Muscle of leg (tissue), 11 donors: ENCODE measurements around the gene HOXB4. TPM values are rescaled to one million over a fixed set of nuclear protein-coding genes. Genes with fewer than 3 reads are reported as not detected.

ENCODE experiments used
- DNase-seq: peaks from one replicate; pipeline ENCODE4 v3.0.0; 2013
- H3K27ac ChIP-seq: one replicate; pipeline ENCODE4 v1.5.1; 2013; ENCODE audit warnings: mild to moderate bottlenecking, low read length, control low read depth
- H3K27me3 ChIP-seq: one replicate; pipeline ENCODE4 v1.6.1; 2013; ENCODE audit warnings: low read length; ENCODE audit not compliant: control insufficient read depth, insufficient read depth
- H3K36me3 ChIP-seq: one replicate; pipeline ENCODE4 v1.6.1; 2013; ENCODE audit warnings: low read length; ENCODE audit not compliant: control insufficient read depth, insufficient read depth
- H3K4me1 ChIP-seq: one replicate; pipeline ENCODE4 v1.6.1; 2013; ENCODE audit warnings: low read length; ENCODE audit not compliant: control insufficient read depth, insufficient read depth
- H3K4me3 ChIP-seq: one replicate; pipeline ENCODE4 v1.5.1; 2013; ENCODE audit warnings: low read length, control low read depth
- H3K9me3 ChIP-seq: replicated peaks from 2 replicates; pipeline ENCODE4 v1.6.1; 2013; ENCODE audit warnings: low read depth, low read length; ENCODE audit not compliant: control insufficient read depth
- WGBS: methylation state at CpG from one replicate; pipeline ENCODE4 v1.1.5; 2013; ENCODE audit warnings: missing lambda C conversion rate; ENCODE audit not compliant: insufficient coverage; 5-methylcytosine and 5-hydroxymethylcytosine counted together
- polyA plus RNA-seq, 8 donors: library from polyadenylated mRNA; unstranded; fragments of 120-200 nt; gene quantifications; one replicate each; pipeline versions ENCODE4 v1.2.1 to v1.2.3, GENCODE V29; 2013; ENCODE audit warnings: inconsistent platforms in 1 of 8, low replicate concordance in 1 of 8; ENCODE audit not compliant: insufficient read length in 8 of 8, insufficient read depth in 1 of 8
- total RNA-seq: library from RNA; stranded (reverse); fragments of 120-200 nt; gene quantifications from one replicate; pipeline ENCODE4 v1.2.4, GENCODE V29; 2013

HOXB4 gene
- total and polyA plus RNA-seq, 9 donors, result 0.53 to 1.7 (median 1.2) TPM

GRCh38 chr17:48599354-48599753, 21.2 kb upstream of the HOXB4 start:
- H3K4me3 ChIP-seq, result no peak overlapping the region
- WGBS, result no CpG with 5 or more reads among the region's 5 CpGs
- H3K4me1 ChIP-seq, result peaks cover 23% of the 10 kb centered on the region
- no peaks in the 10 kb centered on the region for H3K36me3 ChIP-seq
- H3K27ac ChIP-seq, result no peak overlapping the region
- no peak for DNase-seq
- peaks cover 3% of the 10 kb centered on the region for H3K9me3 ChIP-seq
- H3K27me3 ChIP-seq, result peaks cover 99% of the 10 kb centered on the region

- H3K4me1 ChIP-seq, result peaks cover 25% of the 10 kb centered on the region
- no CpG with 5 or more reads among the region's 7 CpGs for WGBS
- DNase-seq, result no peak
- peaks cover 3% of the 10 kb centered on the region for H3K9me3 ChIP-seq
- peaks cover 99% of the 10 kb centered on the region for H3K27me3 ChIP-seq
- no peak overlapping the region for H3K4me3 ChIP-seq
- H3K27ac ChIP-seq, result peak overlapping the region; percentile 10
- no peaks in the 10 kb centered on the region for H3K36me3 ChIP-seq
Measured at GRCh38 chr17:48598736-48599135, 20.6 kb upstream of the HOXB4 start.

DNA sequence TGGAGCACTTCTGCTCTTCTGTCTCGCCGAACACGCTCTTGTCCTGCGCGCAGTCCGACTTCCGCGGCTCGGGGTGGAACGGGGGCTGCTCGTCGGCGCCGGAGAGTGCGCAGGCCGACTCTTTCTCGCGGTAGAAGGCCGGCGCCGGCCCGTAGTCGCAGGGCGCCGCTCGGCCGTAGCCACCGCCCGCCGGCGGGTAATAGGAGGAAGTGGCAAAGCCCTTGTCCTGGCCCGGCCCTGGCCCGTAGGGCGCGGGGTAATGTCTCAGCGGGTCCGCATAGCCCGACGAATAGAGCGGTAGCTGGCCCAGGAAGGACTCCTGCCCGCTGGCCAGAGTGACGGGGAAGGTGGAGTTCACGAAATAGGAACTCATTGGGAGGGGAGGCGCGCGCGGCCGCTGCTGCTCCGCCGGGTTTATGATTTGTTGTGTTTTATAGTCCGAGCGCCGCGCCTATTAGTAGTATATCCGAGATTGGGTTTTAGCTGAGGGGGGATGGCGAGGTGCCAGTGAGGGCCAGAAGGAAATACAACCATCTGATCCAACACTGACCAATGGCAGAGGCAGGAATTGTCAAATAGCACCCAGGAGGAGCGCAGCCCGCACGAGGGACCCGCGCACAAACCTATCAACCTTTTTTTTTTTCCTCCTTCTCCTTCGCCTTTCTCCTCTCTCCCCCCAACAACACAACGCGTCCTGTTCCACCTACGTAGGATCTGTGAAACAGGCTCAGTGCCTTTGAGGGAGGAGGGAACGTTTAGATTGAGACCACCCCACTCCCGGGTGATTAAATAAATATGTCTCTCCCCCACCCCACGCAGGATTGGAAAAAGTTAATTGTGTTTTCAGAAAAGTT, 19.9 kb upstream of the HOXB4 start:
- H3K9me3 ChIP-seq, result peaks cover under 1% of the 10 kb centered on the region
- WGBS, result under 1% methylated on average over 42 of the region's 68 CpGs
- no peak for DNase-seq
- peaks cover 99% of the 10 kb centered on the region for H3K27me3 ChIP-seq
- H3K27ac ChIP-seq, result peak overlapping the region; percentile 78
- no peaks in the 10 kb centered on the region for H3K36me3 ChIP-seq
- H3K4me1 ChIP-seq, result peaks cover 31% of the 10 kb centered on the region
- peak overlapping the region; percentile 40 for H3K4me3 ChIP-seq

DNA sequence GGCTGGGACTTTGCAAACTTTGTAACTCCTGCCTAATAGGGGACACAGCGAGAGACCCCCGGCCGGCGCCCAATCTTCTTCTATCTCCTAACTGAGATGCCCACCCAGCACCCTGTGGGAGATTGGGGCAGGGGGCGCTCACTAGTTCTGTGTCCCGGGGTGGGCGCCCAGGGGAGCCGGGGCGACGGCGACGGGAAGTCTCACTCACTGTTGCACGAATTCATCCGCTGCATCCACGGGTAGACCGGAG, 19.3 kb upstream of the HOXB4 start:
- Histone ChIP-seq H3K36me3 (no peaks in the 10 kb centered on the region), H3K4me1 (peaks cover 34% of the 10 kb centered on the region), H3K27ac (no peak overlapping the region), H3K9me3 (no peaks in the 10 kb centered on the region), H3K4me3 (peak overlapping the region; percentile 40), H3K27me3 (peaks cover 99% of the 10 kb centered on the region)
- 1% methylated on average over 12 of the region's 16 CpGs for WGBS
- DNase-seq, result no peak

DNA sequence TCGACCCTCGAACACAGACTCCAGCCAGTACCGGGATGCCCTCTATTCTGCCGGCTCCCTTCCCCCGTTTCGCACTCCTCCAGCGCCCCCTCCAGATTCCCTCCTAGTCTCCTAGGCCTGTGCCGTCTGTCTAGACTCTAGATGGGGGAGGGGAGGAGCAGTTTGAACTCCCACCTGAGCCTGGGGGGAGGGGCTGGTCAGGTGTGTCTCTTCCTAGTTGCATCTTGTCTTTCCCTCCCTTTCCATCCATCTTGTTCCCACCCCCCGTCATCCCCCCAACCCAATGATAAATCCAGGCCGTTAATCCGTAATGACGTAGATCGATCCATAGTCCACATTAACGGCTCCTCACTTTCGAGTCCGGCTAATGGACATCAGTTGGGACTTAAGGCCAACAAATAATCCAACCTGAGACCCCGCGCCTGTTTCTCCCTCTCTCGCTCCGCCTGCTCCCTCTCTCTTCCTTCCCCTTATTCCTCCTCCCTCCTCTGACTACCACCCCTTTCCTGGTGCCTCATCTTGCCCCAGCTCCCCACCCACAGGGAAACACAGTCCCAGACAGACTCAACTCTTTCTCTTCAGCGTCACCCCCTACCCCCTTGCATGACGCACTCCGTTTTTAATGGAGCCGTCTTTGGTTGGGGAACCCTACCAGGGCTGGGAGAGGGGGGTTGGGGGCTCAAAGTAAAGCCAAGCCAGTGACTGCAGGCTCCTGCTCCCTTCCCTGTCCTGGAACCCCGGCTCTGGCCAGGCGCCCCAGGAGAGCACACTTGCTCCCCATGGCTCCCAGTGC, 18.8 kb upstream of the HOXB4 start:
- H3K4me3 ChIP-seq, result peak overlapping the region; percentile 40
- DNase-seq, result no peak
- WGBS, result 12% methylated on average over 14 of the region's 26 CpGs
- peaks cover 33% of the 10 kb centered on the region for H3K4me1 ChIP-seq
- H3K27ac ChIP-seq, result no peak overlapping the region
- no peaks in the 10 kb centered on the region for H3K36me3 ChIP-seq
- no peaks in the 10 kb centered on the region for H3K9me3 ChIP-seq
- H3K27me3 ChIP-seq, result peaks cover 99% of the 10 kb centered on the region

DNA sequence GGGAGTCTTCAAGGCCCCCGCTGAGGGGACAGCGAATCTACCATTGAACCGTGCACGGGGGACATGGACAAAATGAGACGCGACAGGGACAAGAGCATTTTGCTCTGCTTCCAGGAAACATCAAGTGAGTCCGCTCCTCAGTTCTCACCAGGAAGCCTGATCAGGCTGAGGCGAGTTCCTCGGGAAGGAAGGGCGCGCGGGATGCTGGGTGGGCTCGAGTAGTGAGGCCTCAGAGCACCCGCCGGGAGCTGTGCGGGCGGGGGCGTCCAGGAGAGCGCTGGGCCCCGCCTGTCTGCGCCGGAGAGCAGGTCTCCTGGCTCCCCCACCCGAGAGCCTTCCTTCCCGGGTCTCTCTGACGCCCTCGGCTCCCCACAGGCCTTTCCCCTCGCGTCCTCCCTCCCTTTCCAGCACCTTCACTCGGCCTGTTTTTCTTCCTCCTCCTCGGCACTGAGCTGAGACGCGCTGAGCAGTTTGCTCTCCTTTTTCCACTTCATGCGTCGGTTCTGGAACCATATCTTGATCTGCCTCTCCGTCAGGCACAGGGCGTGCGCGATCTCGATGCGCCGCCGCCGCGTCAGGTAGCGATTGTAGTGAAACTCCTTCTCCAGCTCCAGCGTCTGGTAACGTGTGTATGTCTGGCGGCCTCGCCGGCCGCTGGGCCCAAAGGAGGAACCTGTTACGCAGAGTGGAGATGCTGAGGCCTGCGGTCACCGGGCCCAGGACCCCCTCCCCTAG, 18.0 kb upstream of the HOXB4 start:
- no peaks in the 10 kb centered on the region for H3K36me3 ChIP-seq
- no peak overlapping the region for H3K4me3 ChIP-seq
- WGBS, result 8% methylated on average over 52 of the region's 54 CpGs
- peaks cover 99% of the 10 kb centered on the region for H3K27me3 ChIP-seq
- peaks cover 28% of the 10 kb centered on the region for H3K4me1 ChIP-seq
- H3K9me3 ChIP-seq, result no peaks in the 10 kb centered on the region
- H3K27ac ChIP-seq, result peak overlapping the region; percentile 31
- no peak for DNase-seq

DNA sequence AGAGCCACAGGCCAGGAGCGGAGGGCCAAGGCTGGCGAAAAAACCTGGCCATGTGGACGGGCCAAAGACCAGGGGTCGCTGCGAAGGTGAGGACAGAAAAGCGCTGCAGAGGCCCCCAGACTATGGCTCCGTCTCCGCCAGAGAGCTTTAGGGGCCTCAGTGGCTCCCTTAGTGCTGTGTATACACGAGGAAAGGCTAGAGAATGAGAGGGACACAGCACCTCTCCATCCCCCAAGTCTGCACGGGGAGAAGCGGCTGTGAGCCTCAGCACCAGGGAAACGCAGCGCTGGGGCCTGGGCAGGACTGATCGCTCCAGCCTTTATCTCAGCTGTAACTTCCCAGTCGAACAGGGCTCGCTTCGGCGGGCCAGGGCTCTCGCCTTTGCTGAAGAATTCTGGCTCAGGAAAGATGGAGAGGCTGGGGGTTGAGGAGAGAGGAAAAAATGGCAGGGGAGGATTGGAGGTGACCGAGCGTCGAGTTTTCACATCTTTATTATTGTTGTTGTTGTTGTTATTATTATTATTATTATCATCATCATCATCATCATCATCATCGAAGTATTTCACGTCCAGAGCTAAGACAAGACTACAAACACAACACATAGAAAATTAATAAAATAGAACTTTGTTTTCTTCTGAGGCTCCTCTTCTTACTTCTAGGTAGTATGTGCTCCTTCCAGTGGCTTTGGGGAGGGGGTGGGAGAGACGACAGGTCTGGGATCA, 17.3 kb upstream of the HOXB4 start:
- no peaks in the 10 kb centered on the region for H3K36me3 ChIP-seq
- WGBS, result 36% methylated on average over 13 of the region's 25 CpGs
- H3K4me3 ChIP-seq, result no peak overlapping the region
- peaks cover 99% of the 10 kb centered on the region for H3K27me3 ChIP-seq
- DNase-seq, result no peak
- peaks cover 28% of the 10 kb centered on the region for H3K4me1 ChIP-seq
- no peak overlapping the region for H3K27ac ChIP-seq
- H3K9me3 ChIP-seq, result no peaks in the 10 kb centered on the region

- Histone ChIP-seq H3K36me3 (no peaks in the 10 kb centered on the region), H3K27ac (peak overlapping the region; percentile 70), H3K27me3 (peaks cover 99% of the 10 kb centered on the region), H3K4me1 (peaks cover 28% of the 10 kb centered on the region), H3K4me3 (no peak overlapping the region), H3K9me3 (no peaks in the 10 kb centered on the region)
- 20% methylated on average over 17 of the region's 25 CpGs for WGBS
- DNase-seq, result no peak
Measured at GRCh38 chr17:48594538-48595277, 16.6 kb upstream of the HOXB4 start.

DNA sequence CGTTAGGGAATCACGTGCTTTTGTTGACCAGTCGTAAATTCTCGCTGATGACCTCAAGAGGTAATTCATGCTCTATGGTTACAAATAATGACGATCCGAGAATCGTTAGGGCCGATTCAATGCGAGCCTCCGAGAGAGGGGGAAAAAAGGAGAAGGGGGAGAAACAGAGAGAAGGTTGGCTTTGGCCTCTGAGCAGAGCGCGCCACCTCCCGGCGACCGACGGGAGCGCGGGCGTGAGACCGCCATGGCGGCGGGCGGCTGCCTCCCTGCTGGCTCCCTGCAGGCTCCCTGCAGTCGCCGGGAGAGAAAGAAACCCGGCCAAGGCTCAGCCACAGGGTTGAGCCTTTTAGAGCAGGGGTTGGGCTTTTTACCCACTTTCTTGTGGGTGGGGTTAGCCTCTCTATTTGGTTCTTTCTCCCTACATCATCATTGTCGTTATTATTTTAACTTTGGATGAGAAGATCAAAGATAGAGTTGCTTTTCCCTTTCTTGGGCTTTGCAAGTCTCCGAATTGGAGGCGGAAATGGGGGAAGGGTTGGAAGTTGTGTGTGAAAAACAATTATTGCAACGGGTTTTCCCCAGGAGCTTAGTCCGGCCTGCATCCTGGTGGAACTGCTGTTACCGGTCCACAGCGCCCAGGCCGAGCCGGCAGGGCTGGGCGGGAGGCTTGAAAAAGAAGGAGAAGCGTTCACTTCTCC, 15.8 kb upstream of the HOXB4 start:
- Histone ChIP-seq H3K4me3 (no peak overlapping the region), H3K27ac (peak overlapping the region; percentile 70), H3K9me3 (no peaks in the 10 kb centered on the region), H3K36me3 (no peaks in the 10 kb centered on the region), H3K27me3 (peaks cover 99% of the 10 kb centered on the region), H3K4me1 (peaks cover 28% of the 10 kb centered on the region)
- peak; percentile 71 for DNase-seq
- WGBS, result 10% methylated on average over 18 of the region's 37 CpGs
